NCI-H1048 (cell line): Measurements from ENCODE around the gene VTN.

Experiments used
- DNase-seq: peaks from one replicate; lab custom pipeline; 2025; lab: John Stamatoyannopoulos, UW

The VTN gene

GRCh38 chr17:28320215-28321061, 49.7 kb downstream of the VTN start:
- no peak for DNase-seq

GRCh38 chr17:28319598-28319935, 50.5 kb downstream of the VTN start:
- DNase-seq: no peak

- DNase-seq: peak; percentile 90
Measured at GRCh38 chr17:28318759-28319597, 51.1 kb downstream of the VTN start, which contains the start of gene TMEM97. TSS of gene TMEM97 (plus strand) at chr17:28319200. CDS start at chr17:28319240, 40 bp downstream.

GRCh38 chr17:28317966-28318758, 51.9 kb downstream of the VTN start:
- no peak for DNase-seq
